Effector CD8-positive, alpha-beta T cell (primary cell): Measurements from ENCODE around the gene LPP.
"Not testable (repeated sequence)": the region's sequence is repeated elsewhere in the genome, so short reads cannot be mapped to it uniquely, and the experiment has no call there.

Experiments used
- DNase-seq: peaks from one replicate; lab custom pipeline; 2025; lab: John Stamatoyannopoulos, UW

The LPP gene

GRCh38 chr3:188635258-188636042, 481.5 kb downstream of the LPP start:
- no peak for DNase-seq

DNA sequence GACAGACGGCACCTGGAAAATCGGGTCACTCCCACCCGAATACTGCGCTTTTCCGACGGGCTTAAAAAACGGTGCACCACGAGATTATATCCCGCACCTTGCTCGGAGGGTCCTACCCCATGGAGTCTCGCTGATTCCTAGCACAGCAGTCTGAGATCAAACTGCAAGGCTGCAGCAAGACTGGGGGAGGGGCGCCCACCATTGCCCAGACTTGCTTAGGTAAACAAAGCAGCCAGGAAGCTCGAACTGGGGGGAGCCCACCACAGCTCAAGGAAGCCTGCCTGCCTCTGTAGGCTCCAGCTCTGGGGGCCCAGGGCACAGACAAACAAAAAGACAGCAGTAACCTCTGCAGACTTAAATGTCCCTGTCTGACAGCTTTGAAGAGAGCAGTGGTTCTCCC, 482.3 kb downstream of the LPP start:
- DNase-seq, result not testable (repeated sequence)

- no peak for DNase-seq
These were observed 487.1 kb downstream of the LPP start for GRCh38 chr3:188641076-188641475.

DNA sequence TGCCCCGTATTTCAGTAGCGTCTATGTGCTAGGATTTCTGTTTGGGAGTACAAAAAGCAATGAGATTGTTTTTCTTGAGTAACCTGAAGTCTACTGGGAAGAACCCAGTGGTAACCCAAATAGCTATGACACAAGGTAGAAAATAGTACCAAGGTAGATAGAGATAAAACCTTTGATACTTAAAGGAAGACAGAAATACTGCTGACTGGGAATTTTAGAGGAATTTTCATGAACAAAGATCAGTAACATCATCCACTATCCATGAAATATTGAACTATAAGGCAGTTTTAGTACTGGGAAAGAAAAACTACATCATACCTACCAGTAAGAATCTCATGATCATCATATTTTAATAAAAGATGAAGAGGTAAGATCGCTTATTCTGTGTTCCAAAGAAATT, 489.8 kb downstream of the LPP start:
- DNase-seq, result no peak

DNA sequence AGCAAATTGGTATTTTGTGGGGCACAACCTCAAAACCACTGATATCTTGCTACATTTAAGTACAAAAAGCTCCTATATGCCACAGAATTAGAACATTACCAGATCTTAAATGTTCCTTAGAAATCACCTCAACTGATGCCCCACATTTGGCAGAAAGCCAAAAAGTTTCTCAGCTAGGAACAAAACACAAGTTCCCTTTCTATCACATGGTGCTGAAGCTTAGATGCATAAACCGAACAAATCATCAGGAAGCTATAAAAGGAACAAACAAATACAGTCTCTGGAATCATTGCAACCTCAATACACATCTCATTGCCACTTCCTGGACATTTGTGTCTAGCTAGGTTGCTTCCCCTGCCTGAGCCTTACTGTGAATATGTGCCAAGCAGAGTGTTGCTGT, 492.6 kb downstream of the LPP start:
- DNase-seq, result no peak

DNA sequence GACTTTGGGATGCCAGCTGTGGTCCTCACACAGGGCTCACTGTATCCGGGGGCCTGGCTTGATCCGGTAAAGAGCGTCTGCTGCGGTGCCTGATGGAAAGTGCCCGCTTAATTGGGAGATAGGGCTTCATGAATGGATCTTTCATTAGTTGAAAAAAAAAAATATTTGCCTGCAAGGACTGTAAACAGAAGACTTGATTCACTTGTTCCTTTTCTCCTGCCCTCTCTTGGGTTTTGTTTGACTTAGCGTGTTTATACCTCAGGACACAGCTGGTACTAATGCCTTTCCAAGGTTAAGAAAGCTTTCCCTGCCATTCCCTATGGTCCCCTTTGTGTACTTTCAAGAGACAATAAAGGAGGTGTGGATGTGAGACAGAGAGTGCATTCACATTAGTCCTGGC, 493.3 kb downstream of the LPP start:
- no peak for DNase-seq

GRCh38 chr3:188649521-188649920, 495.6 kb downstream of the LPP start:
- no peak for DNase-seq

DNA sequence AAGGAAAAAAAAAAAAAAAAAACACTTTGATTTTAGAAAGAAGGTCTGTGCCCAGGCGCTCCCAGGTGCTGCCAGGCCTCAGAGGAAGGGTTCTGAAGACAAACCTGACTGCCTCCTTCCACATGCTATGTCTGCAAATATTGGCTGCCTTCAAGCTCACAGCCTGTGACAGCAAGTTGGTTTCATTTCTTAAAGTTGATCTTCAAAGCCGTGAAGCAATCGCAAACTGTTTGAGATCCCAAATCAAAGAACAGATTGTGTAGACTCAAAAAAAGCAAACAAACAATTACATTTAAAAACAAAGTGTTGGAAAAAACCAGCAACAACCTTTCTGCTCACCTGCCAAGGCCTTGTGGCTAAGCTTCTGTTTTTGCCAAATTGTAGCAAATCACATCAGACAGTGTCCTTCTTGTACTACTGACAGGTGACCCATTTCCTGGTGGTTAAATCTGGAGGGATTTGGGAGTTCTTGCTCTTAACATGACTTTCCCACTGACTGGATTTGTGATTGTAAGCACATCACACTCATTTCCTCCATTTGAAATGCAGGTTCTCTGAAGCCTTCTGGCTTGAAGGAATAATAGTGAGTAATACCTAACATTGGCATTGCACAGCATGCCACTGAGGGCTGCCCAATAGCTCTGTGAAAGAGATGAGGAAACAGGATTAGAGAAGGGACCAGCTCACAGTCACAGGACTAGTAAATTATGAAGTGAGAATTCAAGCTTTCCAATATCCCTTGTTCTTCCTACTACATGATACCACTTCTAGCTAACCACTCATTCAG, 502.4 kb downstream of the LPP start:
- no peak for DNase-seq

DNA sequence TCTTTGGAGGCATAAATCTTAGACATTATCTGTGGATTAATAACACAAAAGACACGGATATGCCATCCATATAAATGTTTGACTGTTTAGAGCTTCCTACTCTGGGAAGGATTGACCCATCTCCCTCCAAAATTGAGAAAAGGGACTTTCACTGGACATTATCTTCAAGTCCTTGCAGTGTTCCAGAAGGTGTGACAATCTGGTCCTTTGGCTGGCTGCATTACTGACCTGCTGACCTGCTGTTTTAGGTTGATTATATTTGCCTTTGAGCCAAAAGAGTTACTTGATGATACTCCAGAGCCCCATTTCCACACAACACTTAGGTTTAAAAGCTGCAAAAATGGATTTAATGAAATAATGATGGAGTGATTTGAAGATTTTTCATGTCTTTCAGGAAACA, 504.6 kb downstream of the LPP start:
- DNase-seq, result no peak

DNA sequence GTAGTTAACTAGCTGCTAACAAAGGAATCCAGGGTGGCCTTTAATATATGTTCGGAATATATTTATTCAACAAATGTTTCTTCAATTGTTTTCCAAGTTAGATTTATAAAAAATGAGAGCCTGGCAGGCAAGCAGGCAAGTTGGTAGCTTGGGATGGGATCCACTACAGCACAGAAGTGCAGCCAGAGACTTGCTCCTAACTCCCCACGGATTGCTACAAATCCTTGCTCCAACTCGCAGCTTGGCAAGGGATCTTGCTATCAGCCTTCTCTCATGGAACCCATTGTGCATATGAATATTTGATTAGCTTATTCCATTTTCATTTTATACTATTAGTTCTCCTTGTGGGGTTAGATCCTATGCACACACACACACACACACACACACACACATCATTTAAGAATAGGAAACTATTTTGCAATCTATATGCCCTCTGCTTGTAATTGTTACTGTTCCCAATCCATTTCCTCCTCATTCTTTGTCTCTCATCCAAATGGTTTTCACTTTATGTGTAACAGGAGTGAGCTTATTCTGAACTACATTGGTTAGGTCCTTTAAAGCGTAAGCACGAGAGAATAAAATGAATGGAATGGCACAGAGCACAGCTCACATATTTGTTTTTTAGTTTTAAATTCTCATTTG, 505.6 kb downstream of the LPP start:
- no peak for DNase-seq

DNA sequence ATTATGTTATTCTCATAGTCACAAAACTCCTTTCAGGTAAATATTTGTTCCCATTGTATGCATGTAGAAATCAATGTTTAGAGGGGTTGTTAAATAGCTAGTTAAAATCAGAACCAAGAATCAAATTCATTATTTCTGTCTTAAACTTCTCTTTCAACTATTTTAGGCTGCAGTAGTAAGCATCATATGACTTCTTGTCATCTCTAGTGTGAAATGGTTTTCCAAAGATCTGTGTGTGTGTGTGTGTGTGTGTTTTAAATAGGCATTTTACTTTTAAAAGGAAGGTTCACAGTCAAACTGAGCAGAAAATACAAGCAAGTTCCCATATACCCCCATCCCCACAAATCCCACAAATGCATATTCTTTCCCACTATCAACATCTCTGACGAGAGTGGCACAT, 506.5 kb downstream of the LPP start:
- DNase-seq, result no peak

- DNase-seq, result no peak
These were observed 507.8 kb downstream of the LPP start for GRCh38 chr3:188661806-188662205.

DNA sequence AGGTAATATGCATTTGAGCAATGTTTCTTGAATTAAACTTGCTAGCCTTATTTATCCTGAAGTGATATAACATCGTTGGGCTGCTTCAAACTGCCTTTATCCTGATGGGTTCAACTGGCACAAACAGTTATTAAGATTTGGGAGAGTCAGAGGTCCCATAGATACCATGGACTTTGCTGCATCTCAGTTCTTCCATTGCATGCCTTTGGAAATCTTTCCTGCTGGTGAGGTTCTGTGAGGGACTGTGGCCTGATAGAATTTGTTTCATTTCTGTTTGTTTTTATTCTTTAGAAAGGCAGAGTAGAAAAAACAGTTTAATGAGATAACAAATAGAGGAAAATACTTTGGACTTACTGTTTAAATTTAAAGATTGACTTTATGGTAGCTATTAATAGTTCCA, 508.3 kb downstream of the LPP start:
- no peak for DNase-seq

GRCh38 chr3:188662795-188663194, 508.8 kb downstream of the LPP start:
- no peak for DNase-seq

GRCh38 chr3:188663839-188664238, 509.9 kb downstream of the LPP start:
- DNase-seq, result no peak

- DNase-seq, result no peak
These were observed 510.8 kb downstream of the LPP start for GRCh38 chr3:188664795-188665194.

DNA sequence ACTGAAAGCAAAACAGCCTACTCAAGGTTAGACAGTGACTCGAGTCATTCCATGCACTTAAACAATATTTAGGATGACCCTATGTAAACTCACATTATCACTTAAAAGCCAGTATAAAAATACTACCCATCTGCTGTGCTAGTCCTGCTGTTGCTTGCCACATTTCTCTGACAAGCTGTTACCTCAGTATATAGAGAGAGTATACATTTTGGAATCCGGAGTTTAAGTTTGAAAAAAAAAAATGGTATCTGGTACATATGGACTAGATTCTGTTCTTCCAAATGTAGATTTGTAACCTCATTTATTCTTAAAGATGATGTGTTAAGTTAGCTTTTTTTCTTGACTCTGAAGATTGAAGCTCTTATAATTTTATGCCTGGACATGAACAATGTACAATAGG, 514.0 kb downstream of the LPP start:
- DNase-seq, result no peak

GRCh38 chr3:188670446-188670845, 516.5 kb downstream of the LPP start:
- no peak for DNase-seq

GRCh38 chr3:188671971-188672370, 518.0 kb downstream of the LPP start:
- DNase-seq, result no peak

- no peak for DNase-seq
These were observed 518.9 kb downstream of the LPP start for GRCh38 chr3:188672840-188673239.

DNA sequence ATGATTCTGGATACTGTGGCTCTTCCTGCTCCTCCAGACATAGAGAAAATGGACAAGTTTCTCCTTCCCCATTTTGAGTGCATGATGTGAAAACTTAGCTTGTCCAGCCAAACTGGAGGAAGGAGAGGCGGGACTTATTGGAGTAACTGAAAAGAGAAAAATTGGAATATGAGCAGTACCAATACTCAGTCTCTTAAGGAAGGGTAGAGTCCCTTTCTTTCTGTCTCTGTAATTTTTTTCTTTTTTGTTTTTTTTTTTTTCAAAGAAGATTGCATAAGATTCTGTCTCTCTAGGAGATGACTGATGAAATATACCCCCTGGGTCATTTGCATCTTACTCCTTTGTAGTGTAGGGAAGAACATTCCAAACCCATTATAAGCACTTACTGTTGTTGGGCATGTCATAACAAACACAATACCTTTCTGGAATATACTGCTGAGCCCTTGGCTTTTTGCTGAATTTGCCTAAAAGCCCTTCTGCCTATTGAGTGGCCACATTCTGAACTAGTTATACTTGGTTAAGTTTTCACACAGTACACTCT, 519.8 kb downstream of the LPP start:
- no peak for DNase-seq

DNA sequence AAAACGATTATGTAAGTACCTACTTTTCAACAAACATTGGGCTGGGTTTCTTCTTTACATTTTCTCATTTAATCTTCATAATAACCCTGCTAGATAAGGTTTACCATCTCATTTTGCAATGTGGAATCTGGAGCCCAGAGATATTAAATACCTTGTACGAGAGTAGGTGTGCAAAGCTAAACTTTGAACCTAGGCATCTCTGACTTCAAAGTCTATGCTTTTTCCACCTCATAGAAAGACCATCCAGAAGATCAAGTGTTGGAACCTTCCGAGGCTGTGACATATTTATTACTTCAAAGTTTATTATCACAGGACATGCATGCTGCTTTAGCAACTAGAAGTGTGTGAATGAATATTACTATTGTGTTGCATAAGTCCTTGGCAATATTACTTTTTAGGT, 520.6 kb downstream of the LPP start:
- no peak for DNase-seq

GRCh38 chr3:188677344-188677743, 523.4 kb downstream of the LPP start:
- DNase-seq, result no peak
